IgD-negative memory B cell (primary cell): ENCODE data around the gene NUDT8. TPM values are rescaled to one million over a fixed set of nuclear protein-coding genes. Genes with fewer than 3 reads are reported as not detected.

Experiments
- H3K27ac Mint-ChIP-seq, 3 donors: one replicate each; pipeline ENCODE4 v1.8.0; 2020 to 2022; ENCODE audit warnings: mild to moderate bottlenecking in 3 of 3, mixed read lengths in 3 of 3, moderate library complexity in 1 of 3
- H3K27me3 Mint-ChIP-seq: one replicate; pipeline ENCODE4 v1.8.0; 2021; ENCODE audit warnings: mixed read lengths
- H3K36me3 Mint-ChIP-seq: one replicate; pipeline ENCODE4 v1.8.0; 2020; ENCODE audit warnings: mild to moderate bottlenecking, mixed read lengths
- H3K4me1 Mint-ChIP-seq, 3 donors: one replicate each; pipeline ENCODE4 v1.8.0; 2020 to 2022; ENCODE audit warnings: mixed read lengths in 3 of 3, mild to moderate bottlenecking in 1 of 3
- H3K4me3 Mint-ChIP-seq, 4 donors: one replicate each; pipeline ENCODE4 v1.8.0; 2020 to 2022; ENCODE audit warnings: mild to moderate bottlenecking in 4 of 4, mixed read lengths in 4 of 4, moderate library complexity in 3 of 4
- H3K9me3 Mint-ChIP-seq, 3 donors: one replicate each; pipeline ENCODE4 v1.8.0; 2020 to 2021; ENCODE audit warnings: mixed read lengths in 3 of 3, mild to moderate bottlenecking in 1 of 3
- polyA plus RNA-seq: library from polyadenylated mRNA; unstranded; fragments of 300-500 nt; fragmentation: Illumina TruSeq; gene quantifications from one replicate; pipeline ENCODE4 v1.2.3, GENCODE V29; 2021

NUDT8 gene
- polyA plus RNA-seq, 1 donor from 2014 or later: 2.9 TPM

DNA sequence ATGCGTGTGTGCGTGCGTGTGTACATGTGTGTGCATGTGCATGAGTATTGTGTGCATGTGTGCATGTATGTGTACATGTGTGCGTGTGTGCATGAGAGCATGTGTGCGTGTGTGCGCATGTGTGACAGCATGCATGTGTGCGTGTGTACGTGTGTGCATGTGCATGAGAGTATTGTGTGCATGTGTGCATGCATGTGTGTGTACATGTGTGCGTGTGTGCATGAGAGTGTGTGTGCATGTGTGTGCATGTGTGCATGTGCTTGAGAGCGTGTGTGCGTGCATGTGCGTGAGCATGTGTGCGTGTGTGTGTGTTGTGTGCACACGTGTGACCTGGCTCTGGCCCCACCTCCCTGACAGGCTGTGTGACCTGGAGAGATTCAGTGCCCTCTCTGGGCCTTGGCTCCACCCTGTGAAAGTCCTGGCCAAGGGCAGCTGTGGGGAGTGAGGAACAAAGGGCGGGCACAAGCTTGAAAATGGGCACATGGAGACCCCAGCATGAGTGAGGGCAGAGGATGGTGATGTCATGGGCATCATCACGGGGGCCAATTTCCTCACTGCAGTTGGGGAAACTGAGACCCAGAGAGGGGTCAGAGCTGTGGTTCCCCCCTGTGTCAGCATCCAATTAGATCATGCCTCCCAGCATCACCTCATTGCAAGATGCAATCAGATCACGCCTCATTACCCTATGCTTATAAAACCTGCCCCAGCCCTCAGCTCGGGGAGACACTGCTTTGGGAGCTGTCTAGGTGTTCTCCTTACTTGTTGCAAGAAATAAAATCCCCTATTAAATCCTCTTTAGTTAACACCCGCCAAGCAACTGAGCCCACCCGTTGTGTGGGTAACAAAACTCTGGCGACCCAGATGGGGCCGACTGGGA is 20.1 kb upstream of the NUDT8 start:
- H3K4me3 Mint-ChIP-seq: peak overlapping the region; percentile 88 to 98 (median 92)
- peak overlapping the region; percentile 64 to 92 (median 71) for H3K27ac Mint-ChIP-seq
- H3K36me3 Mint-ChIP-seq: peaks cover 1% of the 10 kb centered on the region
- no peaks in the 10 kb centered on the region for H3K9me3 Mint-ChIP-seq
- H3K4me1 Mint-ChIP-seq: peaks cover 36 to 44% (median 39%) of the 10 kb centered on the region in 3 donors
- peaks cover 3% of the 10 kb centered on the region for H3K27me3 Mint-ChIP-seq

- H3K9me3 Mint-ChIP-seq: peaks cover 0 to under 1% (median 0%) of the 10 kb centered on the region in 3 donors
- peak overlapping the region; percentile 88 to 98 (median 92) for H3K4me3 Mint-ChIP-seq
- H3K36me3 Mint-ChIP-seq: peaks cover 1% of the 10 kb centered on the region
- peaks cover 5% of the 10 kb centered on the region for H3K27me3 Mint-ChIP-seq
- peaks cover 39 to 46% (median 44%) of the 10 kb centered on the region in 3 donors for H3K4me1 Mint-ChIP-seq
- H3K27ac Mint-ChIP-seq: peak overlapping the region in 2 of 3 donors; percentile 60 to 64
Observed at GRCh38 chr11:67648796-67649613, 19.3 kb upstream of the NUDT8 start.

DNA sequence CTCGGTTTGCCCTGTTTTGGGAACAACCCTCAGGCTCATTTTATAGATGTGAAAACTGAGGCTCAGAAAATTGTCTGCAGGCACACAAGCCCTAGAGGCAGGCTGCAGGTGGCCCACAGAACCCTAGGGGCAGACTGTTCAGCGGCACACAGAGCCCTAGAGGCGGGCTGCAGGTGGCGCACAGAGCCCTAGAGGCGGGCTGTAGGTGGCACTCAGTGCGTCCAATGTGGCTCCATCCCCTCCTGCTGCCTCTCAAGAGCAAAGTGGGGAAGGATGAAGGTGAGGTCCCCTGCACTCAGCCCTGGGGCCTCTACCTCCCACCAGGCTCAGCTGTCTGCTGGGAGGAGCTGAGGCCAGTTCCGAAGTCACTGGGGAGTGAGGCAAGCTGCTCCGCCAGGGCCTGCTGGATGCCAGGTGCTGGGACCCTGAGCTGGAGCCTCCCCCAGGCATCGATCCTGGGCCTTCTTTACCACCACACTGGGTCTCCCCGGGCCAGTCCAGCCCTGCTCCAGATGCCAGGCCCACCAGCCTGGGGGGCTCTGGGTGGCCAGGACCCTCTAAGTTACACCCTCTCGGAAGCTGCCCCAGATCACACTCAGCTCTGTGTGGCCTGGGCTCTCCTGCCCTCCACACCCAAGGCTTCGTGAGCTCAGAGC is 18.5 kb upstream of the NUDT8 start:
- H3K4me3 Mint-ChIP-seq: peak overlapping the region; percentile 13 to 98 (median 78)
- peaks cover 6% of the 10 kb centered on the region for H3K27me3 Mint-ChIP-seq
- peak overlapping the region; percentile 31 to 78 (median 31) for H3K27ac Mint-ChIP-seq
- H3K9me3 Mint-ChIP-seq: peaks cover 0 to 2% (median 0%) of the 10 kb centered on the region in 3 donors
- H3K36me3 Mint-ChIP-seq: peaks cover 1% of the 10 kb centered on the region
- H3K4me1 Mint-ChIP-seq: peaks cover 39 to 47% (median 44%) of the 10 kb centered on the region in 3 donors

- peak overlapping the region in 2 of 3 donors; percentile 31 to 78 for H3K27ac Mint-ChIP-seq
- peaks cover 39 to 47% (median 44%) of the 10 kb centered on the region in 3 donors for H3K4me1 Mint-ChIP-seq
- H3K27me3 Mint-ChIP-seq: peaks cover 9% of the 10 kb centered on the region
- peaks cover 0 to 2% (median 0%) of the 10 kb centered on the region in 3 donors for H3K9me3 Mint-ChIP-seq
- peak overlapping the region in 3 of 4 donors; percentile 63 to 94 (median 84) for H3K4me3 Mint-ChIP-seq
- H3K36me3 Mint-ChIP-seq: peaks cover 1% of the 10 kb centered on the region
Observed at GRCh38 chr11:67647471-67647870, 17.7 kb upstream of the NUDT8 start.

DNA sequence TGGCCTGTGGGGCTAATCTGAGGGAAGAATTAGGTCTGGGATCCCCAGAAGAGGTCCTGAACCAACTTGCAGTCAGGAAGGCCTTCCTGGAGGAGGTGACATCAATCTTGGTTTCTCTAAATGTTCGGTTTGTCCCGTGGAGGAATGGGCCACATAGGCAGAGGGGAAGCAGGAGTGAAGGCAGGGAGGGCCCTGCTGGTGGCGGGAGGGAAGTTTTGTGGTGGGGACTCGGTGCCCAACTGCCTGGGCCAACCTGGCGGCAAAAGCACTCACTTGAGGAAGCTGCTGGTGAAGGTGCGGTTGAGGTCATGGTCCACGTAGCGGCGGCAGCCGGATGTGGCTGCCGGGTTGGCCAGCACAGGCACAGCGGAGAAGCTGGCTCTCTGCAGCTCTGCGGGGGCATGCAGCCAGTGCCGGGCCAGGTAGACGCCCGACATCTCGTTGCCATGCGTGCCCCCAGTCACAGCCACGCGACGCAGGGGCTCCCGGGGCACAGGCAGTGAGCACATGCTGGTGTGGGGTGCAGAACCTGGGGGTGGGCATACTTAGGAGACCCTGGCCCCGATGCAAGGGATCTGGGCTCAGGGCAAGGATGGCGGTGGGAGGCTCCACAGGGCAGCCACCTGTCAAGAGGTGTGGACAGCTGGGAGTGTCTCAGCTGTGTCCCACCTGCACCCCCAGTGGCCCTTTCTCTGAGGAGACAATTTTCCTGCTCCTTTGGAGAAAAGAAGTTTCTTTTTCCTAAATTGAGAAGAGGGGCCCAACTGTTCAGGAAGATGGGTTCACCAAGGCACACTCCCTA is 17.0 kb upstream of the NUDT8 start:
- Mint-ChIP-seq H3K27ac (peak overlapping the region; percentile 61 to 93 (median 80)), H3K9me3 (peaks cover 0 to 4% (median 0%) of the 10 kb centered on the region in 3 donors), H3K27me3 (peaks cover 10% of the 10 kb centered on the region), H3K4me1 (peaks cover 39 to 47% (median 44%) of the 10 kb centered on the region in 3 donors), H3K4me3 (peak overlapping the region; percentile 9 to 91 (median 74)), H3K36me3 (peaks cover 1% of the 10 kb centered on the region)

DNA sequence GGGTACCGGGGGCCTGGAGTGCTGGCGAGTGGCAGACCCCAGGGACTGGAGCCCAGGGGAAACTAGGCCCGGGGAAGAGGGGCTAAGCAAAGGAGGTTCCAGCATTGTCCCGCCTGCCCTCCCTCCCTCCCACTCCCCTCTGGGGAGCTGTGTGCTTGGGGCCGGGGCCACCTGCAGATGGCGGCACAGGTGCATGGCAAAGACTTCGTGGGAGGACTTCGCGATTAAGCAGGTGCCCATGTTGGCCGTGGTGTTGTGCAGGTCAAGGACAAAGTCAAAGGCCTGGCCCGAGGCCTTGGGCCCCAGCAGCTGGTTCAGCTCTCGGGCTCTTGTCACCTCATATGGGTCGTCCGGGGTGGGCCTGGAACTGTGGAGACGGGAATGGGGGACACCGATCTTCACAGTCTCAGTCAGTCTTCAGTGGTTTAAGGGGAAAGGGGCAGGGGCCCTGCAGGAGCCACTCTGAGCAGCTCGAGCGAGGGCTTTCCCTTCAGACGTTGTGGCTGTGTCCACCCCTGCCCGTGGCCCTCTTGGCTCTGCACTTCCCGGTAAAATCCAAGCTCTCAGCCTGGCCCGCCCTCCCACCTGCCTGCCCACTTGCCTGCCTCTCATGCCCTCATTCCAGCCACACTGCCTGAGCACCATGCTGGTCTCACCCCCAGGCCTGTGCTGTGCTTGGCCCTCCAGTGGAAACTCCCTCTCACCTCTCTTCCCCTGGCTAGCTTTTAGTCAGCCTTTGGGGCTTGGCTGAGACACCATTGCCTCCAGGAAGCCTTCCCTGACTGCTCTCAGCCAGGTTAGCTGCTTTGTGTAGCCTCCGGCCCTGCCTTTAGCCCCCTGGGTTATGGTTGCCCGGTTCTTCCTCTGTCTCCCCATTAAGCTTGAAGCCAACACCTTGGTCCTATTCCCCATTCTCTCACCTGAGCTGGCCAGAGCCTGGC is 16.1 kb upstream of the NUDT8 start:
- Mint-ChIP-seq H3K4me1 (peaks cover 38 to 45% (median 44%) of the 10 kb centered on the region in 3 donors), H3K4me3 (peak overlapping the region; percentile 9 to 91 (median 46)), H3K36me3 (peaks cover 1% of the 10 kb centered on the region), H3K27ac (peak overlapping the region in 2 of 3 donors; percentile 80 to 93), H3K9me3 (peaks cover 0 to 4% (median 0%) of the 10 kb centered on the region in 3 donors), H3K27me3 (peaks cover 10% of the 10 kb centered on the region)

- peaks cover 1% of the 10 kb centered on the region for H3K36me3 Mint-ChIP-seq
- no peak overlapping the region for H3K27ac Mint-ChIP-seq
- no peak overlapping the region for H3K4me3 Mint-ChIP-seq
- peaks cover 0 to 4% (median 0%) of the 10 kb centered on the region in 3 donors for H3K9me3 Mint-ChIP-seq
- peaks cover 29 to 35% (median 33%) of the 10 kb centered on the region in 3 donors for H3K4me1 Mint-ChIP-seq
- peaks cover 15% of the 10 kb centered on the region for H3K27me3 Mint-ChIP-seq
Observed at GRCh38 chr11:67644472-67645418, 15.0 kb upstream of the NUDT8 start.

- peaks cover 1% of the 10 kb centered on the region for H3K36me3 Mint-ChIP-seq
- H3K4me3 Mint-ChIP-seq: no peak overlapping the region
- peak overlapping the region in 1 of 3 donors; percentile 31 for H3K27ac Mint-ChIP-seq
- peaks cover 15% of the 10 kb centered on the region for H3K27me3 Mint-ChIP-seq
- peaks cover 26 to 29% (median 26%) of the 10 kb centered on the region in 3 donors for H3K4me1 Mint-ChIP-seq
- peaks cover 0 to 4% (median 0%) of the 10 kb centered on the region in 3 donors for H3K9me3 Mint-ChIP-seq
Observed at GRCh38 chr11:67644042-67644441, 14.3 kb upstream of the NUDT8 start.

DNA sequence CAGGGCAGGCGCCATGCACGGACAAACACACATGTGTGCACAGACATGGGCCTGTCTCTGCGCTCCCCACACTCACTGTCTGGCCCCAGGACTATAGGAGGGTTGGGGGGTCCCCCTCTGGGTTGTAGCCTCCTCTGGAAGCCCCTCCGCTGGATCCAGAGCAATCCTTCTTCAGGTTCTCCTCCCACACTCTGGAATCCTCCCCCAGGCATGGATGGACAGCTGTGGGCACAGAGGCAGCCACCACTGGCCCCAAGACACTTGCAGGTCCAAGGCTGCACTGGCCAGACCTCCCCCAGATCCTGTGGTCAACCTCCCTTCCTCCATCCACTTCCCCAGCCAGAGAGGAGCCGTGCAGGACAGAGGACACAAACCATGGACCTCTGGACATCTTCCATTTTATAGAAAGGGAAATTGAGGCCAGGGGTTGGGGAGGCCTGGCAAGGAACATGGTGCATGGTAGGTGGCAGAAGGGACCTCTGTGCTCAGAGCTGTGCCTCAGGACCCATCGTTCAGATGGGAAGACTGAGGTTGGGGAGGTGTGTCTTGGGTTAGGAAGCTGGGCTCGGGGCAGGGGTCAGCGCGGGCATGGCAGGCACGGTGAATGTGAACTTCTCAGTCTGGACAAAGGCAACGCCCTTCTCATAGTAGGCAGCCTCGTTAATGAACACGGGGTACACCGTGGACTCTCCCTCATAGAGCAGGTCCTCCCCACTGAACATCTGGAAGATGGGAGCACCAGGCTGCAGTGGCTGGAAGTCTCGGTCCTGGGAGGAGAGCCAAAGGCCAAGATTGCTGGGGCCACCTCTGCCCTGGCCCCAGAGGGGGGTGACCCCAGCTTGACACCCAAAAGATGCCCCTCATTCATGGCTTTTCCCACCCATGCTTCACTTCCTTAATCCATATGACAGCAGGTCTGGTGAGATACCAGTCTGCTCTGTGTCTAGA is 12.7 kb upstream of the NUDT8 start:
- no peak overlapping the region for H3K27ac Mint-ChIP-seq
- no peak overlapping the region for H3K4me3 Mint-ChIP-seq
- H3K27me3 Mint-ChIP-seq: peaks cover 15% of the 10 kb centered on the region
- peaks cover 1% of the 10 kb centered on the region for H3K36me3 Mint-ChIP-seq
- peaks cover 15 to 19% (median 16%) of the 10 kb centered on the region in 3 donors for H3K4me1 Mint-ChIP-seq
- H3K9me3 Mint-ChIP-seq: peaks cover 0 to 4% (median 0%) of the 10 kb centered on the region in 3 donors

GRCh38 chr11:67641338-67642172 is 11.8 kb upstream of the NUDT8 start:
- Mint-ChIP-seq H3K9me3 (peaks cover 0 to 4% (median 0%) of the 10 kb centered on the region in 3 donors), H3K4me1 (peaks cover 9 to 16% (median 12%) of the 10 kb centered on the region in 3 donors), H3K36me3 (peaks cover 1% of the 10 kb centered on the region), H3K27me3 (peaks cover 14% of the 10 kb centered on the region), H3K27ac (no peak overlapping the region), H3K4me3 (no peak overlapping the region)
